GM12878 (cell line): ENCODE results near the gene MS4A7. TPM values are rescaled to one million over a fixed set of nuclear protein-coding genes. Genes with fewer than 3 reads are reported as not detected.
A peak's percentile ranks its signal among the peaks of the same experiment; 100 is the strongest.

ENCODE experiments used
- ATAC-seq: fragments of 200-7000 bp; cut with Tn5 transposase; 3 replicates; pipeline ENCODE4 v1.9.1; 2020; ENCODE audit warnings: mild to moderate bottlenecking, moderate library complexity
- BruUV-seq: library from RNA; stranded (reverse); fragments of 400-500 nt; replicated peaks from 2 replicates; lab custom pipeline; 2021; lab: Mats Ljungman, UMichigan
- CTCF ChIA-PET: fragments of 300-600 bp; sonication (Branson Sonifier 250); formaldehyde crosslinking; extraction: SDS; loops from one replicate; lab custom pipeline; 2021; ENCODE audit warnings: inconsistent platforms; lab: Yijun Ruan, JAX
- POLR2A ChIA-PET: fragments of 350-600 bp; formaldehyde crosslinking; extraction: SDS; loops from one replicate; lab custom pipeline; 2021; ENCODE audit warnings: inconsistent platforms; lab: Charles Lee
- RAD21 ChIA-PET: fragments of 300-600 bp; sonication (Branson Sonifier 250); formaldehyde crosslinking; loops from one replicate; lab custom pipeline; 2023; ENCODE audit warnings: antibody characterized with exemption; ENCODE audit not compliant: unreplicated experiment; lab: Charles Lee
- SMC1A ChIA-PET: fragments of 300-600 bp; sonication (Branson Sonifier 250); formaldehyde crosslinking; loops from one replicate; lab custom pipeline; 2023; ENCODE audit not compliant: unreplicated experiment, uncharacterized antibody; lab: Charles Lee
- DNase-seq: peaks from one replicate; pipeline ENCODE4 v3.0.0-alpha.2; 2011; ENCODE audit warnings: low read depth, low spot score
- FAIRE-seq: peaks from 3 replicates; lab custom pipeline; 2011; peaks lifted over from hg19 to GRCh38; lab: Jason Lieb, UNC
- H2AFZ ChIP-seq: 2 replicates; pipeline ENCODE4 v1.6.0; 2011; ENCODE audit warnings: low read depth, low read length, control low read depth; ENCODE audit not compliant: control insufficient read depth
- H3K27ac ChIP-seq: 2 replicates; pipeline ENCODE4 v1.5.1; 2011; ENCODE audit warnings: control low read depth; ENCODE audit not compliant: control insufficient read depth, insufficient read depth
- H3K27me3 ChIP-seq, 2 experiments: replicated peaks in 1 of 2; 2 replicates each; pipeline versions ENCODE4 v1.6.0 to v1.6.1; 2011; ENCODE audit warnings: low read length in 1 of 2; ENCODE audit not compliant: control insufficient read depth in 2 of 2, insufficient read depth in 2 of 2
- H3K36me3 ChIP-seq, 2 experiments: 2 replicates each; pipeline ENCODE4 v1.5.1; 2011; ENCODE audit warnings: low read length in 1 of 2; ENCODE audit not compliant: control insufficient read depth in 2 of 2, insufficient read depth in 2 of 2
- H3K4me1 ChIP-seq: 2 replicates; pipeline ENCODE4 v1.6.1; 2011; ENCODE audit warnings: mild to moderate bottlenecking, low read length, moderate library complexity, mixed read lengths; ENCODE audit not compliant: control insufficient read depth, insufficient read depth
- H3K4me2 ChIP-seq: 2 replicates; pipeline ENCODE4 v1.6.0; 2011; ENCODE audit warnings: control low read depth; ENCODE audit not compliant: control insufficient read depth, insufficient read depth
- H3K4me3 ChIP-seq: fragments of 200-600 bp; sonication (generic); 2 replicates; pipeline ENCODE4 v1.5.1; 2016
- H3K79me2 ChIP-seq: 2 replicates; pipeline ENCODE4 v1.6.0; 2011; ENCODE audit warnings: low read length; ENCODE audit not compliant: control insufficient read depth, insufficient read depth
- H3K9ac ChIP-seq: 2 replicates; pipeline ENCODE4 v1.8.0; 2011; ENCODE audit warnings: low read length, control low read depth, mixed read lengths; ENCODE audit not compliant: control insufficient read depth, insufficient read depth
- H3K9me3 ChIP-seq: replicated peaks from 3 replicates; pipeline ENCODE4 v1.5.1; 2011; ENCODE audit warnings: mild to moderate bottlenecking, low read length; ENCODE audit not compliant: control insufficient read depth, insufficient read depth
- H4K20me1 ChIP-seq: 2 replicates; pipeline ENCODE4 v1.6.0; 2011; ENCODE audit not compliant: control insufficient read depth, insufficient read depth
- CREM ChIP-seq: IDR thresholded peaks from 2 replicates; pipeline ENCODE4 v1.6.1; 2014; ENCODE audit warnings: antibody characterized with exemption, low read depth
- CTCF ChIP-seq, 3 experiments: IDR thresholded peaks in 2 of 3; conservative IDR thresholded peaks in 1 of 3; 2 replicates each; pipeline ENCODE4 v1.5.1; 2011; ENCODE audit warnings: low read depth in 3 of 3, low read length in 3 of 3, mild to moderate bottlenecking in 3 of 3, control low read depth in 2 of 3, moderate library complexity in 2 of 3, inconsistent platforms in 1 of 3, mixed read lengths in 1 of 3; ENCODE audit not compliant: control insufficient read depth in 2 of 3, insufficient read depth in 1 of 3; ENCODE audit errors: extremely low read depth in 1 of 3
- EGR1 ChIP-seq, 2 experiments: IDR thresholded peaks; 1 replicate in 1 of 2; 2 replicates in 1 of 2; pipeline ENCODE4 v1.6.1; 2011 to 2012; ENCODE audit warnings: low read depth in 2 of 2, low read length in 2 of 2, borderline replicate concordance in 1 of 2, mild to moderate bottlenecking in 1 of 2, moderate library complexity in 1 of 2
- PAX5 ChIP-seq: IDR thresholded peaks from 2 replicates; pipeline ENCODE4 v1.6.1; 2011; ENCODE audit warnings: low read depth, low read length, borderline replicate concordance
- RAD21 ChIP-seq: IDR thresholded peaks from 2 replicates; pipeline ENCODE4 v1.6.1; 2011; ENCODE audit warnings: mild to moderate bottlenecking, low read depth, low read length, moderate library complexity; ENCODE audit not compliant: insufficient read depth
- SMC3 ChIP-seq: IDR thresholded peaks from 2 replicates; pipeline ENCODE4 v1.6.1; 2011; ENCODE audit warnings: low read length, improper control_type of control experiment, borderline replicate concordance
- YY1 ChIP-seq: IDR thresholded peaks from 2 replicates; pipeline ENCODE4 v1.6.1; 2011; ENCODE audit warnings: low read depth, mild to moderate bottlenecking, low read length
- ZBTB33 ChIP-seq: fragments of 450-650 bp; IDR thresholded peaks from 2 replicates; pipeline ENCODE4 v1.6.1; 2017; ENCODE audit warnings: mild to moderate bottlenecking
- WGBS: methylation state at CpG from one replicate; pipeline ENCODE4 v1.1.6; 2016; ENCODE audit warnings: low lambda C conversion rate; ENCODE audit not compliant: insufficient replicate concordance, insufficient coverage; ENCODE audit errors: missing lambda C conversion rate; 5-methylcytosine and 5-hydroxymethylcytosine counted together
- in situ Hi-C: fragments of 300-500 bp; cut with MboI; formaldehyde crosslinking; loops from 9 replicates; pipeline ENCODE4 v1.14.3; 2018; ENCODE audit warnings: mixed read lengths
- intact Hi-C: fragments of 100-400 bp; cut with micrococcal nuclease; formaldehyde crosslinking; loops from one replicate; pipeline ENCODE4 v1.14.2; 2022; ENCODE audit not compliant: unreplicated experiment
- polyA plus RNA-seq, 11 experiments: library from polyadenylated mRNA; depleted of rRNA in 4 of 11; unstranded in 6 of 11; stranded (reverse) in 5 of 11; fragments of >200 nt; fragmentation: Nextera tagmentation in 4 of 11; fragmentation: Illumina TruSeq in 1 of 11; extraction: Ambion mirVana in 4 of 11; extraction: Trizol in 1 of 11; gene quantifications; 1 replicate in 1 of 11; 2 replicates in 10 of 11; pipeline versions ENCODE4 v1.2.1 to v1.2.3, GENCODE V29; 2011 to 2016; ENCODE audit warnings: inconsistent platforms in 2 of 11, missing spikeins in 2 of 11, low read depth in 1 of 11
- total RNA-seq, 4 experiments: library from RNA; depleted of rRNA in 3 of 4; stranded (reverse); fragments of >200 nt in 3 of 4; fragmentation: Illumina TruSeq in 1 of 4; extraction: Trizol in 1 of 4; gene quantifications; 2 replicates each; pipeline versions ENCODE4 v1.2.1 to v1.2.3, GENCODE V29; 2013 to 2021
- TF ChIP-seq, protein P1 (sequence below): fragments of 450-650 bp; IDR thresholded peaks from 2 replicates; pipeline ENCODE4 v1.6.1; 2017; ENCODE audit warnings: mild to moderate bottlenecking, moderate library complexity

MS4A7 gene
- total and polyA plus RNA-seq, 10 of the 15 experiments (the other 5 are each of a cell fraction or from before 2014, with no cell fraction given): 1.7 to 17.0 (median 3.7) TPM

DNA sequence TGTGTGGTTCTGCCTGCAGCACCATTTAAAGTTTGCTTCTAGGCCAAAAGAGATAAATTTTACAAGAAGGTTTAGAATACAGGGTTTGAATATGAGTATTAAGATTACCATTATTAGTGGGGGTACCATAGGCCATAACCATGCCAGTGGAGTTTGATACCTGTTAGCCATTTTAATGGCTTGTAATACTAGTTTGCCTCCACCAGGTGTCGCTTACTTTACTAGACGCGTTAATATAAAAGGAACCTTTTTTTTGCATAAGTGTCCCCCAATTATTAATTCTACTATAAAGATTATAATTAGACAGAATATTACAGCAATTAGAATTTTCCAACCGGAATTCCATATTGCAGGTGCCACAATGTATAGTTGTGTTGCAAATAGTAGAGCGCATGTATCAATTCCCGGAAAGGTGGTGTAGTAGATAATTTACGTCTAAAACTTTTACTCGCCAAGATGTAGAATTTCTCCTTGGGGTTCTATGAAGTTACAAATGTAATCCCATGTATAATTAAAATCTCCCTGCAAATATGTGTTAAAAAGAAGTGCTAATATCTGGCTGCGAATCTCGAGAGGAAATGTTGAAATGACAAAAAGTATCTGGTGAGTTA is 35.1 kb upstream of the MS4A7 start:
- Histone ChIP-seq H3K4me3 (no peak overlapping the region), H3K4me2 (no peak overlapping the region), H3K9me3 (no peaks in the 10 kb centered on the region), H3K9ac (no peak overlapping the region), H3K27ac (no peak overlapping the region), H3K36me3 (no peaks in the 10 kb centered on the region), H2AFZ (no peak overlapping the region), H3K79me2 (no peaks in the 10 kb centered on the region), H4K20me1 (no peaks in the 10 kb centered on the region), H3K27me3 (no peaks in the 10 kb centered on the region), H3K4me1 (peaks cover 16% of the 10 kb centered on the region)
- RAD21 ChIA-PET: interaction anchor here (0.7 to 4.5 kb wide), 7 partner anchors 9 to 144 kb away, joined by 3 to 83 read pairs (median 4); no protein-coding TSS in a partner anchor
- POLR2A ChIA-PET: interaction anchor here (0.7 kb wide), 1 partner anchor 137 kb away, joined by 3 read pairs; no protein-coding TSS in a partner anchor
- in situ Hi-C loops (no loop called here), intact Hi-C loops (loop anchor here (10.0 kb wide), 1 partner anchor 518 kb away; no protein-coding TSS in a partner anchor)
- ATAC-seq: no peak
- BruUV-seq: no TSS peak
- TF ChIP-seq, protein P1, sequence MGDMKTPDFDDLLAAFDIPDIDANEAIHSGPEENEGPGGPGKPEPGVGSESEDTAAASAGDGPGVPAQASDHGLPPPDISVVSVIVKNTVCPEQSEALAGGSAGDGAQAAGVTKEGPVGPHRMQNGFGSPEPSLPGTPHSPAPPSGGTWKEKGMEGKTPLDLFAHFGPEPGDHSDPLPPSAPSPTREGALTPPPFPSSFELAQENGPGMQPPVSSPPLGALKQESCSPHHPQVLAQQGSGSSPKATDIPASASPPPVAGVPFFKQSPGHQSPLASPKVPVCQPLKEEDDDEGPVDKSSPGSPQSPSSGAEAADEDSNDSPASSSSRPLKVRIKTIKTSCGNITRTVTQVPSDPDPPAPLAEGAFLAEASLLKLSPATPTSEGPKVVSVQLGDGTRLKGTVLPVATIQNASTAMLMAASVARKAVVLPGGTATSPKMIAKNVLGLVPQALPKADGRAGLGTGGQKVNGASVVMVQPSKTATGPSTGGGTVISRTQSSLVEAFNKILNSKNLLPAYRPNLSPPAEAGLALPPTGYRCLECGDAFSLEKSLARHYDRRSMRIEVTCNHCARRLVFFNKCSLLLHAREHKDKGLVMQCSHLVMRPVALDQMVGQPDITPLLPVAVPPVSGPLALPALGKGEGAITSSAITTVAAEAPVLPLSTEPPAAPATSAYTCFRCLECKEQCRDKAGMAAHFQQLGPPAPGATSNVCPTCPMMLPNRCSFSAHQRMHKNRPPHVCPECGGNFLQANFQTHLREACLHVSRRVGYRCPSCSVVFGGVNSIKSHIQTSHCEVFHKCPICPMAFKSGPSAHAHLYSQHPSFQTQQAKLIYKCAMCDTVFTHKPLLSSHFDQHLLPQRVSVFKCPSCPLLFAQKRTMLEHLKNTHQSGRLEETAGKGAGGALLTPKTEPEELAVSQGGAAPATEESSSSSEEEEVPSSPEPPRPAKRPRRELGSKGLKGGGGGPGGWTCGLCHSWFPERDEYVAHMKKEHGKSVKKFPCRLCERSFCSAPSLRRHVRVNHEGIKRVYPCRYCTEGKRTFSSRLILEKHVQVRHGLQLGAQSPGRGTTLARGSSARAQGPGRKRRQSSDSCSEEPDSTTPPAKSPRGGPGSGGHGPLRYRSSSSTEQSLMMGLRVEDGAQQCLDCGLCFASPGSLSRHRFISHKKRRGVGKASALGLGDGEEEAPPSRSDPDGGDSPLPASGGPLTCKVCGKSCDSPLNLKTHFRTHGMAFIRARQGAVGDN: no peak
- TF ChIP-seq ZBTB33 (no peak), CREM (no peak), EGR1 (IDR thresholded peaks at IDR 0.05; ENCODE audit: borderline replicate concordance in 1 of 2, low read depth in 2 of 2, low read length in 2 of 2) (no peak), SMC3 (peak; percentile 56; the same call in 1 of the 2 replicates), CTCF (IDR thresholded peaks at IDR 0.05 in 2 of 3, conservative IDR thresholded peaks at IDR 0.05 in 1 of 3; ENCODE audit: control insufficient read depth in 2 of 3, extremely low read depth in 1 of 3, insufficient read depth in 1 of 3, low read depth in 3 of 3, low read length in 3 of 3) (peak; percentile 43 to 54 (median 53)), YY1 (peak; percentile 30; the same call in 1 of the 2 replicates), PAX5 (no peak), RAD21 (peak; percentile 31; the same call in 1 of the 2 replicates)
- FAIRE-seq: no peak
- WGBS: 59% methylated on average over 10 of the region's 10 CpGs
- no peak for DNase-seq
- CTCF ChIA-PET: interaction anchor here (0.7 to 9.9 kb wide), 25 partner anchors 9 to 420 kb away, joined by 3 to 200 read pairs (median 4); no protein-coding TSS in a partner anchor
- SMC1A ChIA-PET: interaction anchor here (0.6 to 6.6 kb wide), 13 partner anchors 9 to 449 kb away, joined by 3 to 116 read pairs (median 9); no protein-coding TSS in a partner anchor
